ENCODE measurements around the gene JMY. TPM values are rescaled to one million over a fixed set of nuclear protein-coding genes. Genes with fewer than 3 reads are reported as not detected.
A peak's percentile ranks its signal among the peaks of the same experiment; 100 is the strongest.

Gene JMY
- total RNA-seq, 1 experiment from 2014 or later, result 11.3 TPM

- H3K9me3 ChIP-seq, result no peaks in the 10 kb centered on the region
- H3K36me3 Mint-ChIP-seq (ENCODE audit: insufficient read depth, unreplicated experiment), result no peaks in the 10 kb centered on the region
- POLR2A ChIA-PET, result no interaction called here
- DNase-seq, result no peak
- H3K4me3 Mint-ChIP-seq (ENCODE audit: unreplicated experiment), result no peak overlapping the region
- H3K27me3 ChIP-seq (replicated peaks; ENCODE audit: control insufficient read depth, insufficient read depth, low read length), result no peaks in the 10 kb centered on the region
- H3K4me1 Mint-ChIP-seq (ENCODE audit: low read depth, unreplicated experiment), result no peaks in the 10 kb centered on the region
- no peaks in the 10 kb centered on the region for H3K4me1 ChIP-seq
- intact Hi-C loops (cut with micrococcal nuclease; ENCODE audit: unreplicated experiment), result no loop called here
- BruUV-seq (replicated peaks), result no TSS peak
- H3K27ac Mint-ChIP-seq (ENCODE audit: unreplicated experiment), result peak overlapping the region; percentile 27
- no peaks in the 10 kb centered on the region for H3K9me3 Mint-ChIP-seq (ENCODE audit: unreplicated experiment)
- no peak overlapping the region for H3K4me3 ChIP-seq (ENCODE audit: low read depth, low read length)
- TF ChIP-seq CTCF (IDR thresholded peaks at IDR 0.05; ENCODE audit: insufficient read depth in 1 of 2, low read depth in 1 of 2, low read length in 1 of 2, severe bottlenecking in 1 of 2, unreplicated experiment in 1 of 2), result no peak
- H3K36me3 ChIP-seq (ENCODE audit: control insufficient read depth, insufficient read depth, low read length), result no peaks in the 10 kb centered on the region; the same call in 1 of the 2 replicates
- CTCF ChIA-PET, result no interaction called here
- H3K27me3 Mint-ChIP-seq (ENCODE audit: insufficient read depth, unreplicated experiment), result no peaks in the 10 kb centered on the region
Measured at GRCh38 chr5:79287907-79288306, 52.0 kb downstream of the JMY start.

GRCh38 chr5:79295029-79295428, 59.1 kb downstream of the JMY start:
- CTCF ChIA-PET, result no interaction called here
- POLR2A ChIA-PET, result no interaction called here
- BruUV-seq (replicated peaks), result no TSS peak
- no peaks in the 10 kb centered on the region for H3K27me3 Mint-ChIP-seq (ENCODE audit: insufficient read depth, unreplicated experiment)
- no peak overlapping the region for H3K4me3 Mint-ChIP-seq (ENCODE audit: unreplicated experiment)
- TF ChIP-seq CTCF (IDR thresholded peaks at IDR 0.05; ENCODE audit: insufficient read depth in 1 of 2, low read depth in 1 of 2, low read length in 1 of 2, severe bottlenecking in 1 of 2, unreplicated experiment in 1 of 2), result no peak
- intact Hi-C loops (cut with micrococcal nuclease; ENCODE audit: unreplicated experiment), result no loop called here
- H3K27me3 ChIP-seq (replicated peaks; ENCODE audit: control insufficient read depth, insufficient read depth, low read length), result no peaks in the 10 kb centered on the region
- no peaks in the 10 kb centered on the region for H3K36me3 ChIP-seq (ENCODE audit: control insufficient read depth, insufficient read depth, low read length)
- H3K4me1 ChIP-seq, result no peaks in the 10 kb centered on the region
- no peaks in the 10 kb centered on the region for H3K9me3 ChIP-seq
- H3K27ac Mint-ChIP-seq (ENCODE audit: unreplicated experiment), result no peak overlapping the region
- no peak overlapping the region for H3K4me3 ChIP-seq (ENCODE audit: low read depth, low read length)
- DNase-seq, result no peak
- no peaks in the 10 kb centered on the region for H3K36me3 Mint-ChIP-seq (ENCODE audit: insufficient read depth, unreplicated experiment)
- H3K4me1 Mint-ChIP-seq (ENCODE audit: low read depth, unreplicated experiment), result peaks cover 7% of the 10 kb centered on the region
- H3K9me3 Mint-ChIP-seq (ENCODE audit: unreplicated experiment), result no peaks in the 10 kb centered on the region

- CTCF ChIA-PET, result no interaction called here
- Mint-ChIP-seq H3K27ac (ENCODE audit: unreplicated experiment) (no peak overlapping the region), H3K9me3 (ENCODE audit: unreplicated experiment) (no peaks in the 10 kb centered on the region)
Measured at GRCh38 chr5:79297661-79298060, 61.7 kb downstream of the JMY start.

More at GRCh38 chr5:79297661-79298060, 61.7 kb downstream of the JMY start:
- H3K4me1 ChIP-seq, result no peaks in the 10 kb centered on the region
- Mint-ChIP-seq H3K4me1 (ENCODE audit: low read depth, unreplicated experiment) (peaks cover 7% of the 10 kb centered on the region), H3K27me3 (ENCODE audit: insufficient read depth, unreplicated experiment) (no peaks in the 10 kb centered on the region), H3K36me3 (ENCODE audit: insufficient read depth, unreplicated experiment) (no peaks in the 10 kb centered on the region), H3K4me3 (ENCODE audit: unreplicated experiment) (no peak overlapping the region)
- POLR2A ChIA-PET, result no interaction called here
- intact Hi-C loops (cut with micrococcal nuclease; ENCODE audit: unreplicated experiment), result no loop called here
- H3K9me3 ChIP-seq, result no peaks in the 10 kb centered on the region
- TF ChIP-seq CTCF (IDR thresholded peaks at IDR 0.05; ENCODE audit: insufficient read depth in 1 of 2, low read depth in 1 of 2, low read length in 1 of 2, severe bottlenecking in 1 of 2, unreplicated experiment in 1 of 2), result no peak
- peaks cover 2% of the 10 kb centered on the region; the same call in 1 of the 2 replicates for H3K36me3 ChIP-seq (ENCODE audit: control insufficient read depth, insufficient read depth, low read length)
- no TSS peak for BruUV-seq (replicated peaks)
- DNase-seq, result no peak
- H3K4me3 ChIP-seq (ENCODE audit: low read depth, low read length), result no peak overlapping the region
- H3K27me3 ChIP-seq (replicated peaks; ENCODE audit: control insufficient read depth, insufficient read depth, low read length), result no peaks in the 10 kb centered on the region

Measured in Caco-2 (cell line).